HCT116 (cell line): Measurements from ENCODE around the gene JDP2.

Source experiments
- REST ChIP-seq: IDR thresholded peaks from 2 replicates; pipeline ENCODE4 v1.6.1; 2012; ENCODE audit warnings: low read depth
- ZBTB33 ChIP-seq: IDR thresholded peaks from 2 replicates; pipeline ENCODE4 v1.6.1; 2011; ENCODE audit warnings: mild to moderate bottlenecking, low read length, moderate library complexity; ENCODE audit not compliant: insufficient replicate concordance; ENCODE audit errors: extremely low read depth
- ZNF274 ChIP-seq: fragments of 200-500 bp; sonication (Bioruptor generic); IDR thresholded peaks from 2 replicates; pipeline ENCODE4 v1.6.1; 2014; ENCODE audit warnings: mild to moderate bottlenecking, low read depth, low read length, inconsistent platforms
- TF ChIP-seq, protein P1 (sequence below), 3 experiments: fragments of 200-600 bp in 1 of 3; sonication (generic) in 1 of 3; IDR thresholded peaks in 2 of 3; conservative IDR thresholded peaks in 1 of 3; 2 replicates each; pipeline ENCODE4 v1.5.1; 2012 to 2017; ENCODE audit warnings: low read depth in 2 of 3, low read length in 2 of 3, antibody characterized with exemption in 1 of 3, borderline replicate concordance in 1 of 3, control low read depth in 1 of 3, mild to moderate bottlenecking in 1 of 3, mixed read lengths in 1 of 3, mixed run types in 1 of 3, moderate library complexity in 1 of 3; ENCODE audit not compliant: insufficient read depth in 1 of 3

GRCh38 chr14:75437201-75438143 lies 9.7 kb downstream of the JDP2 start:
- TF ChIP-seq, protein P1, sequence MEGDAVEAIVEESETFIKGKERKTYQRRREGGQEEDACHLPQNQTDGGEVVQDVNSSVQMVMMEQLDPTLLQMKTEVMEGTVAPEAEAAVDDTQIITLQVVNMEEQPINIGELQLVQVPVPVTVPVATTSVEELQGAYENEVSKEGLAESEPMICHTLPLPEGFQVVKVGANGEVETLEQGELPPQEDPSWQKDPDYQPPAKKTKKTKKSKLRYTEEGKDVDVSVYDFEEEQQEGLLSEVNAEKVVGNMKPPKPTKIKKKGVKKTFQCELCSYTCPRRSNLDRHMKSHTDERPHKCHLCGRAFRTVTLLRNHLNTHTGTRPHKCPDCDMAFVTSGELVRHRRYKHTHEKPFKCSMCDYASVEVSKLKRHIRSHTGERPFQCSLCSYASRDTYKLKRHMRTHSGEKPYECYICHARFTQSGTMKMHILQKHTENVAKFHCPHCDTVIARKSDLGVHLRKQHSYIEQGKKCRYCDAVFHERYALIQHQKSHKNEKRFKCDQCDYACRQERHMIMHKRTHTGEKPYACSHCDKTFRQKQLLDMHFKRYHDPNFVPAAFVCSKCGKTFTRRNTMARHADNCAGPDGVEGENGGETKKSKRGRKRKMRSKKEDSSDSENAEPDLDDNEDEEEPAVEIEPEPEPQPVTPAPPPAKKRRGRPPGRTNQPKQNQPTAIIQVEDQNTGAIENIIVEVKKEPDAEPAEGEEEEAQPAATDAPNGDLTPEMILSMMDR (IDR thresholded peaks at IDR 0.05 in 2 of 3, conservative IDR thresholded peaks at IDR 0.05 in 1 of 3; ENCODE audit: borderline replicate concordance in 1 of 3, insufficient read depth in 1 of 3, low read depth in 2 of 3, low read length in 2 of 3) = no peak
- no peak for TF ChIP-seq ZBTB33
- TF ChIP-seq ZNF274 = no peak
- no peak for TF ChIP-seq REST
